Measurements from ENCODE around the gene ITGAD.

The ITGAD gene

GRCh38 chr16:31410082-31410481, 16.9 kb downstream of the ITGAD start:
- TF ChIP-seq CTCF (IDR thresholded peaks at IDR 0.05; ENCODE audit: low read depth, low read length), result no peak
- H3K4me3 ChIP-seq (ENCODE audit: low read depth, low read length), result no peak overlapping the region
- no peak for DNase-seq (ENCODE audit: low read depth, low spot score)
- in situ Hi-C loops (cut with HindIII; ENCODE audit: low sequenced_read_pairs), result no loop called here

GRCh38 chr16:31411024-31411844, 18.1 kb downstream of the ITGAD start:
- TF ChIP-seq CTCF (IDR thresholded peaks at IDR 0.05; ENCODE audit: low read depth, low read length), result no peak
- no peak overlapping the region for H3K4me3 ChIP-seq (ENCODE audit: low read depth, low read length)
- no peak for DNase-seq (ENCODE audit: low read depth, low spot score)
- in situ Hi-C loops (cut with HindIII; ENCODE audit: low sequenced_read_pairs), result no loop called here

- no peak for DNase-seq (ENCODE audit: low read depth, low spot score)
- H3K4me3 ChIP-seq (ENCODE audit: low read depth, low read length), result no peak overlapping the region
- in situ Hi-C loops (cut with HindIII; ENCODE audit: low sequenced_read_pairs), result no loop called here
- no peak for TF ChIP-seq CTCF (IDR thresholded peaks at IDR 0.05; ENCODE audit: low read depth, low read length)
Measured at GRCh38 chr16:31412750-31413149, 19.6 kb downstream of the ITGAD start.

- in situ Hi-C loops (cut with HindIII; ENCODE audit: low sequenced_read_pairs), result no loop called here
- no peak for TF ChIP-seq CTCF (IDR thresholded peaks at IDR 0.05; ENCODE audit: low read depth, low read length)
- no peak for DNase-seq (ENCODE audit: low read depth, low spot score)
- H3K4me3 ChIP-seq (ENCODE audit: low read depth, low read length), result no peak overlapping the region
Measured at GRCh38 chr16:31413381-31413780, 20.2 kb downstream of the ITGAD start.

- no peak for TF ChIP-seq CTCF (IDR thresholded peaks at IDR 0.05; ENCODE audit: low read depth, low read length)
Measured at GRCh38 chr16:31413943-31414342, 20.8 kb downstream of the ITGAD start.

GRCh38 chr16:31414706-31415105, 21.6 kb downstream of the ITGAD start:
- in situ Hi-C loops (cut with HindIII; ENCODE audit: low sequenced_read_pairs), result no loop called here
- TF ChIP-seq CTCF (IDR thresholded peaks at IDR 0.05; ENCODE audit: low read depth, low read length), result no peak
- no peak for DNase-seq (ENCODE audit: low read depth, low spot score)
- H3K4me3 ChIP-seq (ENCODE audit: low read depth, low read length), result no peak overlapping the region

More at GRCh38 chr16:31413943-31414342, 20.8 kb downstream of the ITGAD start:
- no peak overlapping the region for H3K4me3 ChIP-seq (ENCODE audit: low read depth, low read length)
- no peak for DNase-seq (ENCODE audit: low read depth, low spot score)
- in situ Hi-C loops (cut with HindIII; ENCODE audit: low sequenced_read_pairs), result no loop called here
